ENCODE results near the gene CTXN1.

CTXN1 gene

DNA sequence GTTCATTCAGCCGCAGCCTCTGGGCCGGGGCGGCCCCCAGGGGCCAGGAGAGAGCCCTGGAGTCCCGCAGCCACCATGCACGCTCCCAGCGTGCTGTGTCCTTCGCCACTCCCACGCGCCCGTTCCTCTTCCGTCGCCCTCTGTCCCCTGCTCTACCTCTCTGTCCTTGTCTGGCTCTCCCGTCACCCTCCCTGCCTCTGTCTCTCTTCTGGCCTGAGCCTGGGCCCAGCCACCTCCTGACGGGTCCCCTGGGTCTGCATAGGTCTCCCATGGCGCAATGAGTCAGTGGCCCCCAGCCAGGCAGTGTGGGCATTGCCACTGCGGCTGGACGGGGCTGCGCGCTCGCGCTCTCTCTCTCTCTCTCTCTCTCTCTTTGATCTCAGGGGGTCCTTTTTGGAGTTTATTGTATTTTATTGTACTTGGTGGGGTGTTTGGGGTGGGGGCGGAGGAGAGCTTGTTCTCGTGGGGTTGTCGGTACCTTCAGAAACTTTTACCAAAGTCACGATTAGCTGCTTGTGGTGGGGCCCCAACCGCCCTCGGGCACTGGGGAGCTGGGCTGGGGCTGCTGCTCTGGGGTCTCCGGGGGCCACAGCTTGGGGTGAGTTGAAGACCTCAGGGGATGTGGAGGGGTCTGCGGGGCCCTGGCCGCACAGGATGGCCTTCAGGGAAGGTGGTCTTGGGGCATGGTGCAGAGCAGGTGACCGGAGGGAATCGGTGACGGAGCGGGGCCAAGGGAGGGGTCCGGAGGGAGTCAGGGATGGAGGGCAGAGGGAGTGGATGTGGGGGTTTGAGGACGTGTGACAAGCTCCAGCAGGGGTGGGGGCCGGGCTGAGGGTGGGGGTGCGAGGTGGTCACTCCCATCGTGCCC, 13.0 kb downstream of the CTXN1 start:
- no peak for DNase-seq

- no peak for DNase-seq
Measured at GRCh38 chr19:7912144-7912696, 13.7 kb downstream of the CTXN1 start.

DNA sequence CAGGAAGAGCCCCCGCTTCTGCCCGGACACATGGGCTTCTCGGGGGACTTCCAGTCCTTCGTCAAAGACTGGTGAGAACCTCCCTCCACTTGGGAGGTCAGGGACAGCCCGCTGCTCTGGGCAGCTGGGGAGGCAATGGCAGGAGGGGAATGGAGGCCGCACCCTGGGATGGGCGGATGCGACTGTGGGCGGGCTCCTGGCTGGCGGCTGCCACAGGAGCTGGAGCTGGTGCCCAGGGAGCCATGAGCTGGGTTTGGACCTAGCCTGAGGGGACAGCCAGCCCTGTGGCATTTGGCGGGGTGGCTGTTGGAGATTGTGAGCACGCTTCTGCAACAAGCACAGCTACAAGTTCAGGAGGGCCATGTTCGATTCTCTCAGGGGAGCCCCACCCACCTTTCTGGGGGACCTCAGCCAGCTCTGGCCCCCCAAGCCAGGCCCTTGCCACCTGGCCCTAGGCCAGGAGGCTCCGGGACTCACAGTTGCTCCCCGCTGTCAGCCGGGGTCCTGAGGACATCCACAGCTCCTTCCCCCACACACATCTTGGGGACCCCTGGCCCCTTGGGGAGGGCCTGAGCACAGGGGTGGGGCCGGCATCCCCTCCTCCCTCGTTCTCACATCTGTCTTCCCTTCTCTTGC, 14.3 kb downstream of the CTXN1 start:
- DNase-seq, result no peak

- no peak for DNase-seq
Measured at GRCh38 chr19:7910321-7911161, 15.4 kb downstream of the CTXN1 start.

DNA sequence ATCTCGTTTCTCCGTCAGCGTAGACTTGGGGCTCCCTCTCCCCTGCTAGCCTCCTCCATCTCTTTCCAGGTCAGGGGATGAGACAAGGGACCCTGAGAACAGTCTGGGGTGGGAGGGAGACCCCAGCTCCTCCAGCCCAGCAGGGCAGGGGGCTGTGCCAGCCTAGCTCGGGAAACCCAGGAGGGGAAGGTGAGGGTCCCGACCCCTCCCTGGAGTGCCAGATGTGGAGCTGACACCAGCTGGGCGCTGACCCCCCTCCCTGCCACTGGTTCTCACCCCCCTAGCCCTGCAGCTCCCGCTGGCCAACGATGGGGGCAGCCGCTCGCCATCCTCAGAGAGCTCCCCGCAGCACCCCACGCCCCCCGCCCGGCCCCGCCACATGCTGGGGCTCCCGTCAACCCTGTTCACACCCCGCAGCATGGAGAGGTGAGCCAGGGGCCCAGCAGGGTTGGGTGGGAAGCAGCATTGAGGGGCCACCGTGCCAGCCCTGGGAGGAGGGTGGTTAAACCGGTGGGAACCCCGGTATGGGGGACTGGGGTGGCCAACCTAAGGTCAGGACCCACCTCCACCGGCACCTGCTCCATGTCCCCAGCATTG, 16.4 kb downstream of the CTXN1 start:
- no peak for DNase-seq

GRCh38 chr19:7908742-7909461, 17.0 kb downstream of the CTXN1 start:
- DNase-seq, result no peak

DNA sequence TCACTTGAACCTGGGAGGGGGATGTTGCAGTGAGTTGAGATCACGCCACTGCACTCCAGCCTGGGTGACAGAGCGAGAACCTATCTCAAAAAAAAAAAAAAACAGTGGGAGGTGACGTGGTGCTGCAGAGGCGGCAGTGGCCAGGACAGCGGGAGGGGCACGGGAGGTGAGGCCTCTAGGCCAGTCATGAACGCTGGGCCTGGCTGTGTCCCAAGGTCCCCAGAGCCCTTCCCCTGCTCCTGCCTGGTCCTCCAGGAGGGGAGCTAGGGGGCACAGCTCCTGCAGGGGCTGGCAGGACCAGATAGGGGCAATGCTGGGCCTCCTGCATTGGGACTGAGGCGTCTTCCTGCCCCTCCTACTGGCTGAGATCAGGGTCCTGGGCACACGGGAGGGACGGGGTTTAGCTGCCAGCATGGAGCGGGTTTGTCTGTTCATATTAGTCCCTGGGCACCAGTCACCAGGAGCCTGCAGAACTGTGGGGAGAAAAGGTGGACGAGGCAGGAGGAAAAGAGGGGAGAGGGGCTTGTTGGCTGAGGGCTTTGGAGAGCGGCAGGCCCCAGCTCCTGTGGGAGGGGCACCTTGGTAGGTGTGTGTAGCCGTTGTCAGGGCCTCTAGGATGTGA, 17.7 kb downstream of the CTXN1 start:
- no peak for DNase-seq

GRCh38 chr19:7907544-7907943, 18.4 kb downstream of the CTXN1 start:
- no peak for DNase-seq

- no peak for DNase-seq
Measured at GRCh38 chr19:7907122-7907521, 18.8 kb downstream of the CTXN1 start.

GRCh38 chr19:7905859-7906258, 20.1 kb downstream of the CTXN1 start:
- no peak for DNase-seq

GRCh38 chr19:7905268-7905667, 20.7 kb downstream of the CTXN1 start:
- no peak for DNase-seq

DNA sequence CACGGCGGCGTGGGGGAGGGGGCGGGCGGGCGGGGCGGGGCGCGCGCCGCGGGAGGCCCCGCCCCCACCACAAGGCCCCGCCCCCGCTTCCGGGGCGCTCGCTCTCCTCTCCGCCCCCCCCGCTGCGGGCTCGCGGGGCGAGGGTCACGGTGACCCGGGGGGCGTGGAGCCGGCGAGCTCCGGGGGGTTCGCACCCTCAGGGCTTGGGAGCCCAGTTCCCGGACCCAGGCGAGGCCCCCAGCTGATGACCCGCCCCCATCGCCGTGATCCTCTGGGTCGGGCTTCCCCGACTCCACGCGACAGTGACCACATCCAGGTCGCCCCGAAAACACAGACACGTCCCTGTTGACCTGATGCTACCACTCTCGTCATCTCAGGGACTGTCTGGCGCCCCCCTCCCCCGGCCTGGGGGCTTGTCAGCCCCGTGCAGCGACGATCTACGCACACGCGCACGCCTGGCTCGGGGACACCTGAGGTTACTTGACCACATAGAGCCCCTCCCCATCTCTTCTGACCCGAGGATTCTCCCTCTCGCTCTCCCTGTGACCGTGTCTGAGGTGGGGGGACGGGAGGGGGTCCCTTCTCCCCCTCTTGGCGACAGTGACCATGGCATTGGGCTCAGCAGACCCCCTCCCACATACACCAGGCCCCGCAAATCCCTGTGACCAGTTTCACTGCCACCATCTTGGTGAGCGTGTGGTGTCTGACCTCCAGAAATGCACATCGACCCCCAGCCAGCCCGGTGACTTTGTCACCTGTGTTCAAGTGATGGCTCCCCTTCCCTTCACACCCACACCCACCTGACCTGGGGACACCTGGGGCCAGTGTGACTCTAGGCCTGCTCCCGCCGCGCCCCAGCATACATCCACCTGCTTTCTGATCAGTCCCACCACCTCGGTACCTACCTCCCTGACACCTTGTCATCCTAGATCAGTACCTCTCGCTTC, 21.6 kb downstream of the CTXN1 start:
- DNase-seq, result no peak

DNA sequence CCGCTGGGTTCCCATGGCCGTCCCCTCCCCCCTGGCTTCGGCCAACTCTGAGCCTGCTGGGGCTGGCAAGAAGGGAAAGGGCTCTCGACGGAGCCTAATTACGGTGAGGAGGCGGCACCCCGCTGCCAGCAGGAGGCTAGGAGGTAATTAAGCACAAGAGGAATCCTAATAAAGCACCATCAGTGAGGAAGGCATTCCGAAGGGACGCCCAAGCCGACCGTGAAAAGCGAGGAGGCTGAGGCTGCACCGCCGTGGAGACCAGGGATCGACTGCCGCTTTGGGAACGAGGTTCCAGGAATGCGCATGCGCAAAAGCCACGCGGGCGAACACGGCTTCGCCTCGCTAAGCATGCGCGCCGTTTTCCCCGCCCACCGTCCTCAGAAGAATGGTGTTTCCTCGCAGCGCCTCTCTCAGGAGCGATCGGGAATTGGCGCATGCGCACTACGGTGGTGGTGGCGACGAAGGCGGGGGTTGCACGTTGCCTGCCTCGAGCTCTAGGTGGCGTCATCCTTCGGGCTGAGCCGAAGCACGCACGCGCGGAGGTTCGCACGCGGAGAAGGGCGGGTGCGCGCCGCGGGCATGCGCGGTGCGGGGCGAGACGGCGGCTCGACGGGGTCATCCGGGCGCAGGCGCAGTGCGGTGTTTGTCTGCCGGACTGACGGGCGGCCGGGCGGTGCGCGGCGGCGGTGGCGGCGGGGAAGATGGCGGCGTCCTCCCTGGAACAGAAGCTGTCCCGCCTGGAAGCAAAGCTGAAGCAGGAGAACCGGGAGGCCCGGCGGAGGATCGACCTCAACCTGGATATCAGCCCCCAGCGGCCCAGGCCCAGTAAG, 22.5 kb downstream of the CTXN1 start, which contains the start of gene MAP2K7:
Gene MAP2K7 (plus strand): TSS at position 634 of the 830 bp plus-strand sequence. CDS start 68 bp downstream, at position 702.
- peak; percentile 94 for DNase-seq

DNA sequence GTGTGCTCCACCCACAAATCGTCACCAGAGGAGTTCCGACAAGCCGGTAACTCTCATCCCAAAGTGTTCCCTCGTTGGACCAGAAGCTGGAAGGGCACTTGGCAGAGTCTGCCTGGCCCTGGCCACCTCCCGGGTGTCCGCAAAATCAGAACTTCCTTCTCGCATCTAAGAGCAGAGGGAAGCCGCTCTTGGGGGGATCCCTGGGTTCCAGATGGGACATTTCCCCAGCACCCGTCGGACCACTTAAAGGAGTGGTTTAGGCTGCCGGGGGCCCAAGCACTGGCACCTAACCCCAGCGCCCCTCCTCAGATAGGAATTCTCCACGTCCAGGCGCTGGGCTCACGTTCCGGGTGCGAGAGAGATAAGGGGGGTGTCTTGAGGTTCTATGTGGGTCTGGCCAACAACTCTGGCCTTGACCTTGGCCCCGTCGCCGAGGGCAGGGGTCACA, 23.1 kb downstream of the CTXN1 start:
- no peak for DNase-seq

DNA sequence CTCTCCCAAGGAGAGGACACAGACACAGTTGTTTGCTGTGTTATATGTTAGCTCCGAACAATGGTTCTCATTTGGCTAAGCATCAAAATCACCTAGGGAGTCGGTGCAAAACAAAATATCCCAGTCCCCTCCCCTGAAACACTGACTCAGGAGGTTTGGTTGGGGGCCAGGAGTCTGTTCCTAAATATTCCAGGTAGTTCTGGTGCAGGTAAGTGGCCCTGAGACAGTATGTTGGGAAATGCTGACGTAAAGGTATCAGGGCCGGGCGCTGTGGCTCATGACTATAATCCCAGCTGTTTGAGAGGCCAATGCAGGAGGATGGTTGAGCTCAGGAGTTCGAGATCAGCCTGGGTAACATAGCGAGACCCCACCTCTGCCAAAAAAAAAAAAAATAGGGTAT, 24.6 kb downstream of the CTXN1 start:
- DNase-seq, result no peak

GRCh38 chr19:7900931-7901330, 25.0 kb downstream of the CTXN1 start:
- no peak for DNase-seq

- no peak for DNase-seq
Measured at GRCh38 chr19:7900401-7900870, 25.5 kb downstream of the CTXN1 start.

- DNase-seq, result no peak
Measured at GRCh38 chr19:7899751-7900378, 26.1 kb downstream of the CTXN1 start.

DNA sequence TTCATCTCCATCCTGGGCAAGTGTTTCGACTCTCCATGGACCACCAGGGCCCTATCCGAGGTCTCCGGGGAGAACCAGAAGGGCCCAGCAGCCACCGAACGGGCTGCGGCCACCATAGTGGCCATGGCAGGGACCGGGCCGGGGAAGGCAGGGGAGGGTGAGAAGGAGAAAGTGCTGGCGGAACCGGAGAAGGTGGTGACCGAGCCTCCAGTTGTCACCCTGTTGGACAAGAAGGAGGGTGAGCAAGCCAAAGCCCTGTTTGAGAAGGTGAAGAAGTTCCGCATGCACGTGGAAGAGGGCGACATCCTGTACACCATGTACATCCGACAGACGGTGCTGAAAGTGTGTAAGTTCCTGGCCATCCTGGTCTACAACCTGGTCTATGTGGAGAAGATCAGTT, 27.0 kb downstream of the CTXN1 start:
- DNase-seq, result no peak
